Hematopoietic multipotent progenitor cell (in vitro differentiated cells): ENCODE measurements around the gene SUV39H2. TPM values are rescaled to one million over a fixed set of nuclear protein-coding genes. Genes with fewer than 3 reads are reported as not detected.
A peak's percentile ranks its signal among the peaks of the same experiment; 100 is the strongest.

ENCODE experiments used
- DNase-seq, 3 donors: peaks; one replicate each; pipeline ENCODE4 v3.0.0-alpha.2; 2011 to 2015; ENCODE audit warnings: low read depth in 2 of 3, low spot score in 2 of 3
- total RNA-seq: library from RNA; depleted of rRNA; stranded (reverse); fragments of >200 nt; gene quantifications from one replicate; pipeline ENCODE4 v1.2.3, GENCODE V29; 2012

SUV39H2 gene
- total RNA-seq, 1 donor, result 4.8 TPM

- no peak for DNase-seq
These were observed 5.4 kb upstream of the SUV39H2 start for GRCh38 chr10:14873090-14873760.

GRCh38 chr10:14875941-14876340 is 2.7 kb upstream of the SUV39H2 start:
- no peak for DNase-seq

- no peak for DNase-seq
These were observed 1.9 kb upstream of the SUV39H2 start for GRCh38 chr10:14876764-14877163.

GRCh38 chr10:14879124-14879927 is 660 bp downstream of the SUV39H2 start:
- DNase-seq, result peak; percentile 10 to 36 (median 21)

GRCh38 chr10:14879928-14880193 is 1.2 kb downstream of the SUV39H2 start:
- DNase-seq, result no peak

GRCh38 chr10:14880229-14880628 is 1.6 kb downstream of the SUV39H2 start:
- DNase-seq, result no peak

GRCh38 chr10:14884082-14884481 is 5.4 kb downstream of the SUV39H2 start:
- DNase-seq, result peak in 1 of 3 donors; percentile 32

GRCh38 chr10:14889318-14889717 is 10.7 kb downstream of the SUV39H2 start:
- DNase-seq, result peak in 2 of 3 donors; percentile 31 to 62

GRCh38 chr10:14891151-14891550 is 12.5 kb downstream of the SUV39H2 start:
- DNase-seq, result no peak

GRCh38 chr10:14904316-14904732 is 25.7 kb downstream of the SUV39H2 start:
- peak in 2 of 3 donors; percentile 36 to 77 for DNase-seq

- DNase-seq, result no peak
These were observed 26.2 kb downstream of the SUV39H2 start for GRCh38 chr10:14904864-14905263.

GRCh38 chr10:14905890-14906289 is 27.2 kb downstream of the SUV39H2 start:
- DNase-seq, result no peak

- DNase-seq, result no peak
These were observed 28.1 kb downstream of the SUV39H2 start for GRCh38 chr10:14906765-14907164.

- peak in 1 of 3 donors; percentile 19 for DNase-seq
These were observed 28.9 kb downstream of the SUV39H2 start for GRCh38 chr10:14907591-14907990.

- no peak for DNase-seq
These were observed 30.4 kb downstream of the SUV39H2 start for GRCh38 chr10:14909101-14909500.

GRCh38 chr10:14910953-14911352 is 32.3 kb downstream of the SUV39H2 start:
- no peak for DNase-seq

- DNase-seq, result no peak
These were observed 33.1 kb downstream of the SUV39H2 start for GRCh38 chr10:14911801-14912200.

GRCh38 chr10:14916600-14916999 is 37.9 kb downstream of the SUV39H2 start:
- no peak for DNase-seq

- no peak for DNase-seq
These were observed 39.2 kb downstream of the SUV39H2 start for GRCh38 chr10:14917827-14918226.

GRCh38 chr10:14918964-14919363 is 40.3 kb downstream of the SUV39H2 start:
- DNase-seq, result no peak

GRCh38 chr10:14924013-14924412 is 45.3 kb downstream of the SUV39H2 start:
- DNase-seq, result no peak

- no peak for DNase-seq
These were observed 46.6 kb downstream of the SUV39H2 start for GRCh38 chr10:14925268-14925667.
